Vagina (tissue), 2 donors: ENCODE measurements around the gene ACAP3. TPM values are rescaled to one million over a fixed set of nuclear protein-coding genes. Genes with fewer than 3 reads are reported as not detected.
A peak's percentile ranks its signal among the peaks of the same experiment; 100 is the strongest.

Experiments used
- DNase-seq, 2 donors: peaks; one replicate each; pipeline ENCODE4 v3.0.0-alpha.2; 2017; ENCODE audit errors: extremely low spot score in 2 of 2
- H3K27ac ChIP-seq: fragments of 200-600 bp; sonication (generic); one replicate; pipeline ENCODE4 v1.5.1; 2019
- H3K27me3 ChIP-seq: fragments of 200-600 bp; sonication (generic); one replicate; pipeline ENCODE4 v1.5.1; 2019
- H3K36me3 ChIP-seq, 2 donors: fragments of 200-600 bp; sonication (generic); one replicate each; pipeline ENCODE4 v1.5.1; 2017 to 2019
- H3K4me1 ChIP-seq: fragments of 200-600 bp; sonication (generic); one replicate; pipeline ENCODE4 v1.5.1; 2019
- H3K4me3 ChIP-seq, 2 donors: fragments of 200-600 bp; sonication (generic); 1 replicate in 1 of 2; 2 replicates in 1 of 2; pipeline ENCODE4 v1.5.1; 2016 to 2019
- H3K9me3 ChIP-seq: fragments of 200-600 bp; sonication (generic); one replicate; pipeline ENCODE4 v1.5.1; 2019
- CTCF ChIP-seq, 3 experiments: fragments of 450-650 bp in 2 of 3; fragments of 200-600 bp in 1 of 3; sonication (generic) in 1 of 3; IDR thresholded peaks; one replicate each; pipeline ENCODE4 v1.5.1; 2017 to 2019; ENCODE audit warnings: antibody characterized with exemption in 3 of 3, mild to moderate bottlenecking in 2 of 3, moderate library complexity in 2 of 3
- POLR2A ChIP-seq, 2 donors: fragments of 450-650 bp; IDR thresholded peaks; one replicate each; pipeline ENCODE4 v1.6.1; 2017; ENCODE audit warnings: antibody characterized with exemption in 2 of 2, mild to moderate bottlenecking in 2 of 2, moderate library complexity in 2 of 2
- POLR2AphosphoS5 ChIP-seq, 2 donors: sonication (generic); formaldehyde crosslinking; IDR thresholded peaks; one replicate each; pipeline ENCODE4 v1.9.0; 2017; ENCODE audit warnings: antibody characterized with exemption in 2 of 2, mild to moderate bottlenecking in 2 of 2, low read depth in 1 of 2; ENCODE audit not compliant: insufficient read depth in 1 of 2
- intact Hi-C: fragments of 100-400 bp; cut with DNase I; formaldehyde crosslinking; loops from one replicate; pipeline ENCODE4 v1.15.1; 2023
- total RNA-seq: library from RNA; depleted of rRNA; stranded (reverse); fragments of >200 nt; gene quantifications from one replicate; pipeline ENCODE4 v1.2.3, GENCODE V29; 2016

The ACAP3 gene
- total RNA-seq, 1 donor from 2014 or later: 68.5 TPM

GRCh38 chr1:1355416-1355815 is 47.7 kb upstream of the ACAP3 start:
- Histone ChIP-seq H3K27ac (peak overlapping the region; percentile 92), H3K36me3 (peaks cover 0 to 8% of the 10 kb centered on the region in 2 donors), H3K4me3 (peak overlapping the region; percentile 33 to 54), H3K27me3 (no peaks in the 10 kb centered on the region), H3K9me3 (no peaks in the 10 kb centered on the region), H3K4me1 (peaks cover 90% of the 10 kb centered on the region)
- intact Hi-C loops: no loop called here
- TF ChIP-seq POLR2A (IDR thresholded peaks at IDR 0.05) (no peak), CTCF (IDR thresholded peaks at IDR 0.05) (no peak), POLR2AphosphoS5 (IDR thresholded peaks at IDR 0.05; ENCODE audit: insufficient read depth in 1 of 2, low read depth in 1 of 2) (no peak)
- DNase-seq: no peak

GRCh38 chr1:1354271-1355247 is 46.8 kb upstream of the ACAP3 start:
- peaks cover 81% of the 10 kb centered on the region for H3K4me1 ChIP-seq
- H3K4me3 ChIP-seq: peak overlapping the region; percentile 33 to 54
- DNase-seq: no peak
- no peaks in the 10 kb centered on the region for H3K9me3 ChIP-seq
- no peak for TF ChIP-seq POLR2AphosphoS5 (IDR thresholded peaks at IDR 0.05; ENCODE audit: insufficient read depth in 1 of 2, low read depth in 1 of 2)
- no peak for TF ChIP-seq POLR2A (IDR thresholded peaks at IDR 0.05)
- no peak for TF ChIP-seq CTCF (IDR thresholded peaks at IDR 0.05)
- no peaks in the 10 kb centered on the region for H3K27me3 ChIP-seq
- intact Hi-C loops: no loop called here
- H3K27ac ChIP-seq: peak overlapping the region; percentile 92
- H3K36me3 ChIP-seq: peaks cover 0 to 8% of the 10 kb centered on the region in 2 donors

- Histone ChIP-seq H3K27ac (peak overlapping the region; percentile 15), H3K36me3 (peaks cover 0 to 8% of the 10 kb centered on the region in 2 donors), H3K4me3 (no peak overlapping the region), H3K27me3 (no peaks in the 10 kb centered on the region), H3K4me1 (peaks cover 71% of the 10 kb centered on the region), H3K9me3 (no peaks in the 10 kb centered on the region)
- TF ChIP-seq POLR2A (IDR thresholded peaks at IDR 0.05) (no peak), CTCF (IDR thresholded peaks at IDR 0.05) (no peak), POLR2AphosphoS5 (IDR thresholded peaks at IDR 0.05; ENCODE audit: insufficient read depth in 1 of 2, low read depth in 1 of 2) (no peak)
- intact Hi-C loops: no loop called here
- no peak for DNase-seq
Observed at GRCh38 chr1:1353389-1354151, 45.8 kb upstream of the ACAP3 start.

- Histone ChIP-seq H3K27me3 (no peaks in the 10 kb centered on the region), H3K9me3 (no peaks in the 10 kb centered on the region), H3K4me1 (peaks cover 72% of the 10 kb centered on the region), H3K4me3 (no peak overlapping the region), H3K27ac (peak overlapping the region; percentile 15), H3K36me3 (peaks cover 0 to 8% of the 10 kb centered on the region in 2 donors)
- DNase-seq: no peak
- TF ChIP-seq POLR2AphosphoS5 (IDR thresholded peaks at IDR 0.05; ENCODE audit: insufficient read depth in 1 of 2, low read depth in 1 of 2) (no peak), POLR2A (IDR thresholded peaks at IDR 0.05) (no peak), CTCF (IDR thresholded peaks at IDR 0.05) (no peak)
- intact Hi-C loops: no loop called here
Observed at GRCh38 chr1:1352786-1353388, 45.2 kb upstream of the ACAP3 start.
